ENCODE measurements around the gene MORN3. TPM values are rescaled to one million over a fixed set of nuclear protein-coding genes. Genes with fewer than 3 reads are reported as not detected.
"Not testable (repeated sequence)": the region's sequence is repeated elsewhere in the genome, so short reads cannot be mapped to it uniquely, and the experiment has no call there.

Gene MORN3
- 1 to 10 TPM; 3.0 to 3.5 TPM for total RNA-seq

- H3K27me3 Mint-ChIP-seq: no peaks in the 10 kb centered on the region
- H3K36me3 Mint-ChIP-seq (ENCODE audit: low read depth): peaks cover 8% of the 10 kb centered on the region
- no peak within 1 kb of the TSS for H3K4me3 Mint-ChIP-seq
- no peak for DNase-seq
- peaks cover 61% of the 10 kb centered on the region for H3K4me1 Mint-ChIP-seq
- ChIA-PET POLR2A (interaction anchor here (0.5 kb wide), 1 partner anchor 205 kb away, joined by 3 read pairs; no protein-coding TSS in a partner anchor), CTCF (interaction anchor here (0.5 to 3.9 kb wide), 10 partner anchors 10 to 219 kb away, joined by 3 to 23 read pairs (median 7); partner anchors contain the start of genes ORAI1 and PSMD9)
- H3K9me3 Mint-ChIP-seq: no peaks in the 10 kb centered on the region
- H3K27ac Mint-ChIP-seq: peak within 1 kb of the TSS; percentile 100
These were observed at the start of gene MORN3 for GRCh38 chr12:121669521-121669900. Gene MORN3, minus strand, starts transcription at chr12:121669654. Its CDS starts 171 bp downstream, at chr12:121669483.

- H3K4me3 Mint-ChIP-seq: no peak overlapping the region
- CTCF ChIA-PET: interaction anchor here (0.7 to 4.6 kb wide), 7 partner anchors 8 to 170 kb away, joined by 3 to 26 read pairs (median 5); partner anchors contain the start of genes PSMD9 and RHOF
- H3K36me3 Mint-ChIP-seq (ENCODE audit: low read depth): no peaks in the 10 kb centered on the region
- peak; percentile 14 for DNase-seq
- H3K4me1 Mint-ChIP-seq: peaks cover 11% of the 10 kb centered on the region
- no peaks in the 10 kb centered on the region for H3K27me3 Mint-ChIP-seq
- POLR2A ChIA-PET: interaction anchor here (0.6 kb wide), 1 partner anchor 384 kb away, joined by 7 read pairs; no protein-coding TSS in a partner anchor
- H3K9me3 Mint-ChIP-seq: peaks cover 2% of the 10 kb centered on the region
- no peak overlapping the region for H3K27ac Mint-ChIP-seq
These were observed 49.3 kb upstream of the MORN3 start for GRCh38 chr12:121718653-121719239.

- CTCF ChIA-PET: interaction anchor here (0.6 to 4.6 kb wide), 4 partner anchors 27 to 950 kb away, joined by 3 to 26 read pairs (median 4); partner anchors contain the start of gene RHOF
- no peak overlapping the region for H3K27ac Mint-ChIP-seq
- H3K4me1 Mint-ChIP-seq: peaks cover 16% of the 10 kb centered on the region
- H3K27me3 Mint-ChIP-seq: no peaks in the 10 kb centered on the region
- DNase-seq: no peak
- H3K36me3 Mint-ChIP-seq (ENCODE audit: low read depth): no peaks in the 10 kb centered on the region
- H3K9me3 Mint-ChIP-seq: peaks cover 2% of the 10 kb centered on the region
- H3K4me3 Mint-ChIP-seq: no peak overlapping the region
- POLR2A ChIA-PET: no interaction called here
These were observed 47.7 kb upstream of the MORN3 start for GRCh38 chr12:121717041-121717699.

GRCh38 chr12:121715862-121716435 lies 46.5 kb upstream of the MORN3 start:
- Mint-ChIP-seq H3K27ac (no peak overlapping the region), H3K4me3 (no peak overlapping the region), H3K27me3 (no peaks in the 10 kb centered on the region), H3K9me3 (peaks cover 2% of the 10 kb centered on the region), H3K4me1 (peaks cover 20% of the 10 kb centered on the region), H3K36me3 (ENCODE audit: low read depth) (no peaks in the 10 kb centered on the region)
- ChIA-PET POLR2A (interaction anchor here (0.6 kb wide), 1 partner anchor 84 kb away, joined by 4 read pairs; no protein-coding TSS in a partner anchor), CTCF (interaction anchor here (0.5 to 1.2 kb wide), 5 partner anchors 9 to 183 kb away, joined by 3 read pairs; no protein-coding TSS in a partner anchor)
- DNase-seq: no peak

- H3K4me1 Mint-ChIP-seq: peaks cover 24% of the 10 kb centered on the region
- CTCF ChIA-PET: interaction anchor here (0.5 to 1.2 kb wide), 2 partner anchors 10 to 146 kb away, joined by 3 read pairs; no protein-coding TSS in a partner anchor
- H3K9me3 Mint-ChIP-seq; H3K36me3 Mint-ChIP-seq (ENCODE audit: low read depth); POLR2A ChIA-PET; H3K4me3 Mint-ChIP-seq; H3K27me3 Mint-ChIP-seq; H3K27ac Mint-ChIP-seq; DNase-seq: not testable (repeated sequence)
These were observed 45.6 kb upstream of the MORN3 start for GRCh38 chr12:121715055-121715454.

GRCh38 chr12:121713793-121714192 lies 44.3 kb upstream of the MORN3 start:
- Mint-ChIP-seq H3K9me3 (peaks cover 2% of the 10 kb centered on the region), H3K4me1 (peaks cover 26% of the 10 kb centered on the region), H3K27ac (peak overlapping the region; percentile 16), H3K4me3 (peak overlapping the region; percentile 86), H3K36me3 (ENCODE audit: low read depth) (no peaks in the 10 kb centered on the region), H3K27me3 (no peaks in the 10 kb centered on the region)
- POLR2A ChIA-PET: no interaction called here
- DNase-seq: peak; percentile 18
- CTCF ChIA-PET: interaction anchor here (1.5 to 4.0 kb wide), 6 partner anchors 8 to 81 kb away, joined by 4 to 34 read pairs (median 6); partner anchors contain the start of gene RHOF

GRCh38 chr12:121713257-121713777 lies 43.9 kb upstream of the MORN3 start:
- peaks cover 24% of the 10 kb centered on the region for H3K4me1 Mint-ChIP-seq
- H3K36me3 Mint-ChIP-seq (ENCODE audit: low read depth): no peaks in the 10 kb centered on the region
- POLR2A ChIA-PET: interaction anchor here (0.6 kb wide), 1 partner anchor 313 kb away, joined by 3 read pairs; the partner anchor contains the start of gene RNF34
- peak overlapping the region; percentile 57 for H3K27ac Mint-ChIP-seq
- no peak for DNase-seq
- no peaks in the 10 kb centered on the region for H3K9me3 Mint-ChIP-seq
- CTCF ChIA-PET: interaction anchor here (0.6 to 4.0 kb wide), 9 partner anchors 8 to 94 kb away, joined by 3 to 34 read pairs (median 6); partner anchors contain the start of gene RHOF
- H3K27me3 Mint-ChIP-seq: no peaks in the 10 kb centered on the region
- peak overlapping the region; percentile 86 for H3K4me3 Mint-ChIP-seq

GRCh38 chr12:121712461-121713256 lies 43.2 kb upstream of the MORN3 start, which contains the start of gene TMEM120B:
Gene TMEM120B, plus strand, starts transcription at chr12:121712752. Its CDS starts 144 bp downstream, at chr12:121712896.
- CTCF ChIA-PET: interaction anchor here (0.6 to 4.0 kb wide), 12 partner anchors 9 to 175 kb away, joined by 3 to 34 read pairs (median 6); partner anchors contain the start of genes PSMD9 and RHOF
- no peaks in the 10 kb centered on the region for H3K36me3 Mint-ChIP-seq (ENCODE audit: low read depth)
- peak within 1 kb of the TSS; percentile 93 for H3K27ac Mint-ChIP-seq

GRCh38 chr12:121712190-121712460 lies 42.7 kb upstream of the MORN3 start:
- ChIA-PET CTCF (interaction anchor here (1.1 to 4.0 kb wide), 11 partner anchors 9 to 176 kb away, joined by 3 to 34 read pairs (median 6); partner anchors contain the start of genes PSMD9 and RHOF), POLR2A (no interaction called here)
- peak; percentile 37 for DNase-seq
- H3K4me1 Mint-ChIP-seq: peaks cover 23% of the 10 kb centered on the region
- peaks cover 1% of the 10 kb centered on the region for H3K27me3 Mint-ChIP-seq
- no peaks in the 10 kb centered on the region for H3K9me3 Mint-ChIP-seq
- no peaks in the 10 kb centered on the region for H3K36me3 Mint-ChIP-seq (ENCODE audit: low read depth)
- peak overlapping the region; percentile 93 for H3K27ac Mint-ChIP-seq
- H3K4me3 Mint-ChIP-seq: peak overlapping the region; percentile 86

More at GRCh38 chr12:121712461-121713256, 43.2 kb upstream of the MORN3 start, which contains the start of gene TMEM120B:
- H3K4me3 Mint-ChIP-seq: peak within 1 kb of the TSS; percentile 86
- H3K27me3 Mint-ChIP-seq: peaks cover 1% of the 10 kb centered on the region
- DNase-seq: peak; percentile 82
- H3K4me1 Mint-ChIP-seq: peaks cover 23% of the 10 kb centered on the region
- POLR2A ChIA-PET: interaction anchor here (0.6 kb wide), 1 partner anchor 313 kb away, joined by 3 read pairs; the partner anchor contains the start of gene RNF34
- H3K9me3 Mint-ChIP-seq: no peaks in the 10 kb centered on the region

- H3K27ac Mint-ChIP-seq: peak overlapping the region; percentile 93
- peaks cover 23% of the 10 kb centered on the region for H3K4me1 Mint-ChIP-seq
- H3K9me3 Mint-ChIP-seq: no peaks in the 10 kb centered on the region
- DNase-seq: peak; percentile 50
- peaks cover 1% of the 10 kb centered on the region for H3K27me3 Mint-ChIP-seq
- POLR2A ChIA-PET: no interaction called here
- CTCF ChIA-PET: interaction anchor here (0.5 to 4.0 kb wide), 13 partner anchors 8 to 655 kb away, joined by 3 to 34 read pairs (median 4); partner anchors contain the start of genes PSMD9 and RHOF
- H3K4me3 Mint-ChIP-seq: peak overlapping the region; percentile 86
- H3K36me3 Mint-ChIP-seq (ENCODE audit: low read depth): no peaks in the 10 kb centered on the region
These were observed 42.1 kb upstream of the MORN3 start for GRCh38 chr12:121711361-121712189.

- Mint-ChIP-seq H3K9me3 (peaks cover 4% of the 10 kb centered on the region), H3K27me3 (peaks cover 1% of the 10 kb centered on the region), H3K36me3 (ENCODE audit: low read depth) (no peaks in the 10 kb centered on the region), H3K4me3 (no peak overlapping the region), H3K4me1 (peaks cover 22% of the 10 kb centered on the region), H3K27ac (no peak overlapping the region)
- DNase-seq: no peak
- ChIA-PET POLR2A (no interaction called here), CTCF (interaction anchor here (1.0 to 1.4 kb wide), 3 partner anchors 64 to 85 kb away, joined by 3 to 6 read pairs (median 4); no protein-coding TSS in a partner anchor)
These were observed 40.1 kb upstream of the MORN3 start for GRCh38 chr12:121709478-121709961.

Data from activated CD4-positive, alpha-beta T cell treated with anti-CD3 and anti-CD28 coated beads, Interleukin-2, amount 10 ng/mL, durations not matched to agents 7 days and 5 days (primary cell).